CD4-positive, alpha-beta T cell treated with Interferon alpha-2 for 1 hour (primary cell): ENCODE measurements around the gene SLC11A1.

ENCODE experiments used
- DNase-seq, 2 donors: peaks; one replicate each; pipeline ENCODE4 v3.0.0-alpha.2; 2020 to 2022

Gene SLC11A1

DNA sequence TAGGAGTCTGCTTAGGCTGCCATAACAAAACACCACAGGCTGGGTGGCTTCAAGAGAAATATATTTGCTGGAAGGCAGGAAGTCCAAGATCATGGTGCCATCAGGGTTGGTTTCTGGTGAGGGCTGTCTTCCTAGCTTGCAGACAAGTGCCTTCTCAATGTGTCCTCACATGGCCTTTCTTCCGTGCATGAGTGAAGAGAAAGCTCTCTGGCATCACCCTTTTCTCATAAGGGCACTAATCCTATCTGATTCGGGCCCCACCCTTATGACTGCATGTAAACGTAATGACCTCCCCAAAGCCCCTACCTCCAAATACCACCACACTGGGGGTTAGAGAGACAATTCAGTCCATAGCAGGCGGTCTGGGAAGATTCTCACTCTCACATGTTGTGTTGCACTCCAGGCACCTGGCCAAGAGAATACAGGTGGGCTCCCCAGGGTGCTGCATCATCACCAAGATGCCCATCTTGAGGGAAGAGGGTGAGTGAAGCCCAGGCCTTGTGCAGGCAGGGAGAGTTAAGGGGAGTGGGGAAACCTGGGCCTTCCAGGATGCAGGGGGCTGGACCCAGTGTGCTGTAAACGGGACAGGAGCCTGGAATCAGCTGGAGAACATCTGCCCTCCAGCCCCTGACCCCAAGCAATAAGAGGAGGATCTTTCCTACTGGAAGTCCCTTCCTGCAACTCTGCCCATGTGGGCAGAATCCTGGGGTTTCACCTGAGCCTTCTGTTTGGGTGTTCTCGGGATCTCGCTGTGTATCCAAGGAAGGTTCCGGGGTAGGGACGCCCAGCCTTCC is 15.3 kb upstream of the SLC11A1 start:
- DNase-seq: no peak

DNA sequence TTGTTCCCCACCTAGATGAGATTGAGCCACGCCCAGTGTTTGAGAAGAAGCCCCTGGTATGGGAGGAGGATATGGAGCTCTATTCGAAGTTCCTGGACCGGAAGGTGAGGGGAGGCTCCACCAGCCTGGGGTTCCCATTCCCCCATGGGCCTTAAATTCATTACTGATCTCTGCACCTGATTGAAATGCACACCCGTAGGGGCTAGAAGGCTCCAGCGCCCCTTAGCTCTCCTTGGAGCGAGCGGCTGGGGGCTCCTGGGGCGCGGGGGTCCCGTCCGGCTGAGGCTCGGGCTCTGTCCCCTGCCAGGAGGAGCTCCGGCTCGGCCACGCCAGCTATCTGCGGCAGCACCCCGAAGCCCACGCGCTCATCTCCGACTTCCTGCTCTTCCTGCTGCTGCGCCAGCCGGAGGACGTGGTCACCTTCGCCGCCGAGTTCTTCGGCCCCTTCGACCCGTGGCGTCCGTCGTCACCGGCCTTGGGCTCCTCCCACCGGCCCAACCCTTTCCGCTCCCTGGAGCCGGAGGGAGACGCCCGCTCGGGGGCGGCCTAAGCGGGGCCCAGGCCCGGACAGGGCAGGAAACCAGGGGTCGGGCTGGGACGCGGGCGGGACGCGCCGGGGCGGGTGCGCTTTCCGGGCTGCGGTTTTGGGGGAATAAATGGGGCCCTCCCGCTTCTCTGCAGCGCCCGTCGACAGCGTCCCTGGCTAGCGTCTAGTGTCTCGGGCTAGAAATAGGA is 14.5 kb upstream of the SLC11A1 start:
- DNase-seq: peak; percentile 81 to 84

DNA sequence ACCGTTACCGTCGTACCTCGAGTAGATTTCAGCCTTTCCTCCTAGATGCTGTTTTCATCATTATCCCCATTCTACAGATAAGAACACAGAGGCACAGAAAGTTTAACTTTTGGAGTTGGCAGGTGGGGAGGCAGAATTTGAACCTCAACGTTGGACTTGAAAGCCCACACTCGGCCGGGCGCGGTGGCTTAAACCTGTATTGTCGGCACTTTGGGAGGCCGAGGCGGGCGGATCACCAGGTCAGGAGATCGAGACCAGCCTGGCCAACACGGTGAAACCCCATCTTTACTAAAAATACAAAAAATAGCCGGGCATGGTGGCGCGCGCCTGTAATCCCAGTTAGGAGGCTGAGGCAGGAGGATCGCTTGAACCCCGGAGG is 13.9 kb upstream of the SLC11A1 start:
- no peak for DNase-seq

DNA sequence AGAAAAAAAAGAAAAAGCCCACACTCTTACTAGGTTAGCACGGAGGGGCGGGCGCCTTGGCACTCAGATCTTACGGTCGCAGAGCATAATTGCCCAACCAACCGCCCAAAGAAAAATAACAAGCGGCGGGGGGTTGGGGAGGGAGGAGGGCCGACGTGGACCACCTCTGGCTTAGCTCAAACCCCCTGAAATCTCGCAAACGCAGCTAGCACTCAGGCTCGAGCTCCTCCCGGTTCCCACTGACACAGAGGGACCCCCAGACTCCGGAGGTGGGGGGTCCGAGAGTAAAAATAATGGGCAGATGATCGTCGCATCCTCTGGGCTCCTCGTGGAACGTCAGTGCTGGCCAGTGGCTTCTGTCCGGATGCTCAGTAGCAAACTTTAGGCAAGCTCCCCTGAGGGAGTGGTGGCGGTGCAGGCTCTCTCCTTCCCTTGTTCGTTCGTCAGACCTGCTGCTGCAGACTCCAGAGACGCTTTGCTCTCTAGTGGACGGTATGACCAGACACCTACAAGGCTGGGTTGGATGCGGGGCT is 13.4 kb upstream of the SLC11A1 start:
- peak in 1 of 2 donors; percentile 37 for DNase-seq

DNA sequence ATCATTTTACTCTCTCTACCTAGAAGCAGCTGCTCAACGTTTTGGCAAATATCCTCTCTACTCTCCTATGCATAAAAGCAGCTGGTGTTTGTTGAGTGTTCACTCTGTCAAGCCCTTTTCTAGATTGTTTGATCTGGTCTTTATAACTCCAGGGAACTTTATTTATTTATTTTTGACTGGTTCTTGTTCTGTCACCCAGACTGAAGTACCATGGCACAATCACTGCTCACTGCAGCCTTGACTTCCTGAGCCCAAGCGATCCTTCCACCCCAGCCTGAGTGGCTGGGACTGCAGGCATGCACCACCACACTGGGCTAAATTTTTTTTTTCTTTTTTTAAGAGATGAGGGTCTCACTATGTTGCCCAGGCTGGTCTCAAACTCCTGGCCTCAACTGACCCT is 12.7 kb upstream of the SLC11A1 start:
- DNase-seq: no peak

DNA sequence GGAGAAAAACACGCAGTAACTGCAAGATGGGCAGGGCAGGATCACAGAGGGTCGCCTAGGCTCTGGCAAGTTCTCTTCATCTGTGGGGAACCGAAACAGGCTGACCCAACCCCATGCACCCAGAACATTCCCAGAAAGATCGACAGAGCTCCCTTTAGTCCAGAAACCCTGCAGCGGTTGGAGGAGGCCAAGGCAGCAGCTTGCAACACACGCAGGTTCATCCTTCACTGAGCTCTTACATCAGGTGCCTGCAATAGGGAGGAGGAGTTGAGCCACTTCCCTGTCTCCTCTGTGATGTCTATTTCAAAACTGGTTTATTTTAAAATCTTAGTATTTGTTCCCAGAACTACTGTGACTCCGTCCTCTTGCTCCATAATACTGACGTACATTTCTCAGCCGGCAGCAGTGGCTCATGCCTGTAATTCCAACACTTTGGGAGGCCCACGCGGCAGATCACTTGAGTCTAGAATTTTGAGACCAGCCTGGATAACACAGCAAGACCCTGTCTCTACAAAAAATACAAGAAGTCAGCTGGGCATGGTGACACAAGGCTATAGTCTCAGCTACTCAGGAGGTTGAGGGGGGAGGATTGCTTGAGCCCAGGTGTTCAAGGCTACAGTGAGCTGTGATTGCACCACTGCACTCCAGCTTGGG is 11.5 kb upstream of the SLC11A1 start:
- peak; percentile 26 to 75 for DNase-seq

DNA sequence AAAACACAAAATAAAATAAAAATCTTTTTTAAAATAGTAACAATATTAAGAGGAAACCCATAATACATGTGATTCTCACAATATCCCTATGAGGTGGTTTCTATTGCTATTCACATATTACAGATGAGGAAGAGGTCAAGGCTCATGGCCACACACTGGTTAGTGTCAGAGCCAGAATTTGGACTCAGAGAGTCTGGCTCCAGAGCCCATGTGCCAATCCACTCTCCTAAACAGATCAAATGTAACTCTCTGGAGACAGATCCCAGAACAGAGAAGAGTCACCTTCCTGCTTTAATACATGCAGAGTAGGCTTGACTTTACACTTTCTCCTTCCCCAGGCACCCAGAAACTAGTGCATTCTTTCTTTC is 10.1 kb upstream of the SLC11A1 start:
- no peak for DNase-seq

DNA sequence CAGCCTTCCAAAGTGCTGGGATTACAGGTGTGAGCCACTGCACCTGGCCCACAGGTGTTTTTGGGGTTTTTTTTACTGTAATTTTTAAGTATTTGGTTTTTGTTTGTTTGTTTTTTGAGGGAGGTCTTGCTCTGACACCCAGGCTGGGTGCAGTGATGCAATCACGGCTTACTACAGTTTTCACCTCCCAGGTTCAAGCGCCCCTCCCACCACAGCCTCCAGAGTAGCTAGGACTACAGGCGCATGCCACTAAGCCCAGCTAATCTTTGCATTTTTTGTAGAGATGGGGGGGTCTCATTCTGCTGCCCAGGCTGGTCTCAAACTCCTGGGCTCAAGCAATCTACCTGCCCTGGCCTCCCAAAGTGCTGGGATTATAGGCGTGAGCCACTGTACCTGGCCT is 7.3 kb upstream of the SLC11A1 start:
- no peak for DNase-seq

DNA sequence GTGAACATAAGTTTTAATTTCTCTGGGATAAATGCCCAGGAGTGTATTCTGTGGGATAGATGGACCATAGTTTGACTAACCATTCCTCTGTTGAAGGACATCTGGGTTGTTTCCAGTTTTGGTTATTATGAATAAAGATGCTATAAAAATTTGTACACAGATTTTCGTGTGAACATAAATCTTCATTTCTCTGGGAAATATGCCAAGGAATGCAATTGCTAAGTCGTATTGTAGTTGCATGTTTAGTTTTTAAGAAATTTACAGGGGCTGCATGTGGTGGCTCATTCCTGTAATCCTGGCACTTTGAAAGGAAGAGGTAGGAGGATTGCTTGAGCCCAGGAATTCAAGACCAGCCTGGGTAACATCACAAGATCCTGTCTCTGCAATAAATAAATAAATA is 6.9 kb upstream of the SLC11A1 start:
- DNase-seq: no peak

DNA sequence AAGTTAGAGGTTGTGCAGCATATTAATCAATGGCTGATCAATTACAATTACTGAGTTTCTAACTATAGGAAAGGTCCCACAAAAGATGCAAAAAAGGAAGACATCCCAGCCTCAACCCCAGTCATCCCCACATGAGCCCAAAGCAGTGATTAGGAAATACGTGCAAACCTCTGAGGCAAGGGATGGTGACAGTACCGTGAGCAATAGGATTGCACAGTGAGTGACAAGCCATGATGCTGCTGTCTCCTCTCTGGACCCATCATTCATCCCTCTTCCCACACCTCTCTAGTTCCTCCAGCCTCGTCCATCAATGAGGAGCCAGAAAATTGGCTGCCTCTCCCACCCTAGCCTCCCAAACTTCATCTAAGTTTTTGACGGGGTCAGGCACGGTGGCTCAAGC is 4.0 kb upstream of the SLC11A1 start:
- DNase-seq: peak in 1 of 2 donors; percentile 56

DNA sequence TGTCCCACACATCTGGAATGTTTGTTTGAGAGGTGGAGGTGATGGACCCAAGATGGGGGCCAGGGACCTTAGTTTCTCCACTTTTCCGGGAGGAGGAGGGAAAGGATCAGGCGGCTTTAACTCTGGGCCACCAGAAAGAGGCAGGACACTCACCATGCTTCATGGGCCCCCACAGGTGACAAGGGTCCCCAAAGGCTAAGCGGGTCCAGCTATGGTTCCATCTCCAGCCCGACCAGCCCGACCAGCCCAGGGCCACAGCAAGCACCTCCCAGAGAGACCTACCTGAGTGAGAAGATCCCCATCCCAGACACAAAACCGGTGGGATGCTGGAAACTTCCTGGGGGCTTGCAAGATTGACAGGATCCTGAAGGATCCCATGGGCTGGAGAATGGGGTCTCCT is 712 bp downstream of the SLC11A1 start:
- DNase-seq: no peak

DNA sequence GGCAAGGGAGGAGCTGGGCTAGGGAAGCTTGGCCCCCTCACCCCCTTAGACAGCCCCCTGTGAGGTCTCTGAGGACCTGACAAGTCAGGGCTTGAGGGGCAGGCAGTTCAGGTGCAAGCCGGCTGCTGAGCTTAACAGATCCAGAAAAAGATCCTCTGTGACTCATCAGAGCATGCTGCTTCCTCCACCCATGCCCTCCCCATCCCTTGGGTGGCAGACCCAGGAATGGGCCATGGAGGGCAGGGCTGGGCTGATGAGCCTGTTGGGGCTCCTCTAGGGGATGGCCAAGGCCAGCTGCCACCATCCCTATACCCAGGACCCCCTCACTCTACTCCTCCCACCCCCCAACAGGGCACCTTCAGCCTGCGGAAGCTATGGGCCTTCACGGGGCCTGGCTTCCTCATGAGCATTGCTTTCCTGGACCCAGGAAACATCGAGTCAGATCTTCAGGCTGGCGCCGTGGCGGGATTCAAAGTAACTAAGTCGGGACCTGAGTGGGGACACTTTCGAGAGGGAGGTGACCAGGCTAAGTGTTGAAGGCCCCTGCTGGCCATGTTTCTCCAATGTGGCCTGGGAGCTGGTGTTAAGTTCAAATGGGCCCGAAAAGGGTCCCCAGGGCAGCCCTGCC is 1.9 kb downstream of the SLC11A1 start:
- DNase-seq: no peak

DNA sequence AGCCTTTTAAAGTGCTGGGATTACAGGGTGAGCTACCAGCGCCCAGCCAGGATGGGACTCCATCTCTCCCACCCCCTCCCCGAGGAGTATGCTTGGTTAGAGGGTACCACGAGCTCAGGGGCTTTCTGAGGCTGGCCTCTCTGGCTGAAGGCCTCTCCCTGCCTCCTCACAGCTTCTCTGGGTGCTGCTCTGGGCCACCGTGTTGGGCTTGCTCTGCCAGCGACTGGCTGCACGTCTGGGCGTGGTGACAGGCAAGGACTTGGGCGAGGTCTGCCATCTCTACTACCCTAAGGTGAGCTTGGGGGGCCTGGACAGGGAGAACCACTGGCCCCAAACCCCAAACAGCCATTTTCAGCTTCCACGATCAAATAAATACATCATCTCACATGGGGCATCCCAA is 2.9 kb downstream of the SLC11A1 start:
- no peak for DNase-seq

DNA sequence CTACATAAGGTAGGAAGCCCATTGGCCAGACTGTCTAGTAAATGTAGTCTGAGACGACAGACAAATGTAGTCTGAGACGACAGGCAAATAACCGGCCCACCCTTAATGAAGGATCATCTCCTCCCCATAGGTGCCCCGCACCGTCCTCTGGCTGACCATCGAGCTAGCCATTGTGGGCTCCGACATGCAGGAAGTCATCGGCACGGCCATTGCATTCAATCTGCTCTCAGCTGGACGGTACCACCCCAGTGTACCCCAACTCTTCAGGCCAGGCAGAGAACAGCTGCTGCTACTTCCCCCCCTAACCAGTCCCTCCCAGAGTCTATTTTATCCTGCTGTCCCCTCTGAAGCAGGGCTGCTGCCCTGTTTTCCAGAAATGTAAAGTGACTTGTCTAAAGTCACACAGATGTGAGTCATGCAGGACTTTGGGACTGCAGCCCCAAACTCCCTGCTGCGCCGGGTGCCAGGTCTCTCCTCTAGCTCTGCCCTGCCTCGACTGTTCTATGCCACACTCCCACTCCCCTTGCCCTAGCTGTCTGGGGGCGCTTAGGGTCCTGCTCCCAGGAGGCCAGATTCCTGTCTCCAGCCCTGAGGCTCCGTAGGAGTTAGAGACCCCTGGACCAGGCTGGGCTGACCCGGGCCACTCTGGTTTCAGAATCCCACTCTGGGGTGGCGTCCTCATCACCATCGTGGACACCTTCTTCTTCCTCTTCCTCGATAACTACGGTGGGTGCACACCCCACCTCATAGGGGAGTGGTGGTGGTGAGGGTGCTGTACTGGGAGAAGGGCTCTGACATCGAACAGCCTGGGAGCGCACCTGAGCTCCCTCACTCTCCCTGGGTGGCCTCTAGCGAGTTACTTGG is 4.7 kb downstream of the SLC11A1 start:
- DNase-seq: no peak

DNA sequence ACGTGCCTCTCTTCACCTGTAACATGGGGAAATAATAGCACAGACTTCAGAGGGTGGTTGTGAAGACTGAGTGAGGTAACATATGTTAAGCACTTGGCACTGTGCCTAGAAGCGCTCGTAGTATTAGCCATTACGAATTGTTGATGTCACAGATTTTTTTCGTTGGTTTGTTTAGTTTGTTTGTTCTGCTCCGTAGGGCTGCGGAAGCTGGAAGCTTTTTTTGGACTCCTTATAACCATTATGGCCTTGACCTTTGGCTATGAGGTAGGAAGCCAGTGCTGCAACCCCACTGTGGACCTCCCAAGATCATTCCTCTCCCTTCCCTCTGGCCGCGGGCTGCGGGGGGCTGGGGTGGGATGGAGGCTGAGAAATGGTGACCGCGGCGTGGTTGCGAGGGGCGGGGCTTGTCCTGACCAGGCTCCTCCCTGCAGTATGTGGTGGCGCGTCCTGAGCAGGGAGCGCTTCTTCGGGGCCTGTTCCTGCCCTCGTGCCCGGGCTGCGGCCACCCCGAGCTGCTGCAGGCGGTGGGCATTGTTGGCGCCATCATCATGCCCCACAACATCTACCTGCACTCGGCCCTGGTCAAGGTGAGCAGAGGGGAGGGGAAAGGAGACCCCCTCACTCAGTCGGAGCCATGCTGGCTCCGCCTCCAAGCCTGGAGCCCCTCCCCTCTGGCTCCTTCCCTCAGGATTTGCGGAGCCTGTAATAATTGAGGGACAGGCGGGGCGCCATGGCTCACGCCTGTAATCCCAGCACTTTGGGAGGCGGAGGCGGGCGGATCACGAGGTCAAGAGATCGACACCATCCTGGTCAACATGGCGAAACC is 5.5 kb downstream of the SLC11A1 start:
- DNase-seq: peak in 1 of 2 donors; percentile 37

DNA sequence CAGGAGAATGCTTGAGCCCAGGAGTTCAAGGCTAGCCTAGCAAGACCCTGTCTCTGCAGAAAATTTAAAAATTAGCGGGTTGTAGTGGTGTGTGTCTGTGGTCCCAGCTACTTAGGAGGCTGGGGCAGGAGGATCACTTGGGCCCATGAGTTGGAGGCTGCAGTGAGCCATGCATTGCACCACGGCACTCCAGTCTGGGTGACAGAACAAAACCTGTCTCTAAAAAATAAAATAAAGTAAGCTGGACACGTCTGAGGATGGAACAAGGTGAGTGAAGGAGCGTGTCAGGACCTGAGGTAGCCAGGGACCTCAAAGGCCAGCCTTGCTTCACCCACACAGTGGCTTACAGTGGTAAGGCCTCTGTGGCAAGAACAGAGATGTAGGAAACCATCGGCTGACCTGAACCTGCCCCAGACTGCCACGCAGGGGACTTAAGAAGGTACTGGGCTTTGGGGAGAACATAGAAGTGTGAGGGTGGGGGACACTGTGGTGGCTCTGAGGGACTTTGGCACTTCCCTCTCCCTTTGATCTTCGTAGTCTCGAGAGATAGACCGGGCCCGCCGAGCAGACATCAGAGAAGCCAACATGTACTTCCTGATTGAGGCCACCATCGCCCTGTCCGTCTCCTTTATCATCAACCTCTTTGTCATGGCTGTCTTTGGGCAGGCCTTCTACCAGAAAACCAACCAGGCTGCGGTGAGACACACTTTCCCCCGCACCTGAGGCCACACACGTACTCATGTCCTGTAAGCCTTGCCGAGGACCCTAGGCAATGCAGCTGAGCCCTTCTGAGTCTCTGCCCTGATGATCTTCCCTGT is 7.5 kb downstream of the SLC11A1 start:
- DNase-seq: no peak

DNA sequence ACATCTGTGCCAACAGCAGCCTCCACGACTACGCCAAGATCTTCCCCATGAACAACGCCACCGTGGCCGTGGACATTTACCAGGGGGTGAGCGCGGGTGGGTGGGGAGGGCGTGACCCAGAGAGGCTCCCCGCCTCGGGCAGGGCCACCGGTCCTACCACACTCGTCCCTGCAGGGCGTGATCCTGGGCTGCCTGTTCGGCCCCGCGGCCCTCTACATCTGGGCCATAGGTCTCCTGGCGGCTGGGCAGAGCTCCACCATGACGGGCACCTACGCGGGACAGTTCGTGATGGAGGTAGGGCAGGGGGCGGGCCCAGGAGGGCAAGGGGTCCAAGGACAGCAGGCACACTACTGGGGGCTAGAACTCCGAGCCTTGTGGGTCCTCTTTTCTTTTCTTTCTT is 9.1 kb downstream of the SLC11A1 start:
- DNase-seq: no peak

DNA sequence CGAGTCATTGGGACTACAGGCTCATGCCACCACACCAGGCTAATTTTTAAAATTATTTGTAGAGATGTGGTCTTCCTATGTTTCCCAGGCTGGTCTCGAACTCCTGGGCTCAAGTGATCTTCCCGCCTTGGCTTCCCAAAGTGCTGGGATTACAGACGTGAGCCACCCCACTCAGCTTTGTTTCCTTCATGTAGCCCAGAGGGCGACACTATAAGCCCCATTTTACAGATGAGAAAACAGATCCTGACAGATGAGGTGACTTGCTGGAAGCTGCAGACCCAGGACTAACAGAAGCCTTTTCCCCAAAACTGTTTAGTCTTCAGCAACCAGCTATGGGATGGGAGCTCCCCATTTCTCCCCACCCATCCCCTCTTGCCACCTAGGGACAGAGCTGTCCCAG is 10.4 kb downstream of the SLC11A1 start:
- DNase-seq: no peak

DNA sequence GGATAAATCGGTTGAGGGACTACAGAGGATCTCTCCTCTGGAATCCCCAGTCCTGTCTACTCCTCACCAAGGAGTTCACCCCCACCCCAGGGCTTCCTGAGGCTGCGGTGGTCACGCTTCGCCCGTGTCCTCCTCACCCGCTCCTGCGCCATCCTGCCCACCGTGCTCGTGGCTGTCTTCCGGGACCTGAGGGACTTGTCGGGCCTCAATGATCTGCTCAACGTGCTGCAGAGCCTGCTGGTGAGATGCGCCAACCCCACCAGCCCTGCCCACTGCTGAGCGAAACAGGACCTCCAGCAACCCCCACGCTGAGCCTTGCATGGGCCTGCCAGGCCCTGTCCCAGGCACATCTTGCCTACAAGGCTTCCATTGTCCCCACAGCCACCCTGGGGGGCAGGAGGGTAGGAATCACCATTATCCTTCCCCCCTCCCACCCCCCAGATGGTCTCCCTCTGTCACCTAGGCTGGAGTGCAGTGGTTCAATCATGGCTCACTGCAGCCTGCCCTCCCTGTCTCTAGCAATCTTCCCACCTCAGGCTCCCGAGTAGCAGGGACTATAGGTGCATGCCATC is 10.9 kb downstream of the SLC11A1 start:
- no peak for DNase-seq

DNA sequence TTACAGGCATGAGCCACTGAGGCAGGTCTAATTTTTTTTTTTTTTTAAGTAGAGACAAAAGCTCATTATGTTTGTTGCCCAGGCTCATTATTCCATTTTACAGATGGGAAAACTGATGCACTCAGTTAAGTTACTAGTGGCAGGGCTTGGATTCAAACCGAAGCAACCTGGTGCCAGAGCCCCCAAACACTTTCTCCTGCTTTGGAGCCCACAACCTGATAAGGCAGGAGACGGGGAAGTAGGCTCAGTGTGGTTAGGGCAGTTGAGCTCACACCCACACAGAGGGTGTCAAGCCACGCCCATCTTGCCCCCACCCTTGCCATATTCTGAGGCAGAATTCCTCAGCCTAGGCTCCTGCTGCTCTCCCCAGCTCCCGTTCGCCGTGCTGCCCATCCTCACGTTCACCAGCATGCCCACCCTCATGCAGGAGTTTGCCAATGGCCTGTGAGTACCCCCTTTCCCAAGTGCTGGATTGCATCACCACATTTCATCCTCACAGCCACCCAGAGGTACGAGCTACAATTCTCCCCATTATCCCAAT is 11.7 kb downstream of the SLC11A1 start:
- peak; percentile 28 to 51 for DNase-seq
